ENCODE measurements around the gene CD163L1.

DNA sequence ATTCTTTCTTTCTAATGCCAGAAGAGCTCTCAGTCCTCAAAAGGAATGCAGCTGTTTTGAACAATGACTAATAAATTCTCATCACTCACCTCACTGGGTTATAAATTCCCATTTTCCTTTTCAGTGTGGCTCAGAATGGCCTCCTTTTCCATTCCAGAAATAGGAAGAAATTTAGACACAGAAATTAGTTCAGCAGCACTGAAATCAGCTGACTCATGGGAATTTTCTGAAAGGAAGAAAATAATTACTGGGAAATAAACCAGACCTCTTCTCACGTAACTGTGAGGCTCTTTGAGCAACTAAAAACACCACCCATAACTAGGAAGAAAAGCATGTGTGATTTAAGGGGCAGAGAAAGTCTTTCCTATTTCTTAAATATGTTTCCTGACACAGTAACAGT is 35.8 kb upstream of the CD163L1 start:
- TF ChIP-seq, protein P1, sequence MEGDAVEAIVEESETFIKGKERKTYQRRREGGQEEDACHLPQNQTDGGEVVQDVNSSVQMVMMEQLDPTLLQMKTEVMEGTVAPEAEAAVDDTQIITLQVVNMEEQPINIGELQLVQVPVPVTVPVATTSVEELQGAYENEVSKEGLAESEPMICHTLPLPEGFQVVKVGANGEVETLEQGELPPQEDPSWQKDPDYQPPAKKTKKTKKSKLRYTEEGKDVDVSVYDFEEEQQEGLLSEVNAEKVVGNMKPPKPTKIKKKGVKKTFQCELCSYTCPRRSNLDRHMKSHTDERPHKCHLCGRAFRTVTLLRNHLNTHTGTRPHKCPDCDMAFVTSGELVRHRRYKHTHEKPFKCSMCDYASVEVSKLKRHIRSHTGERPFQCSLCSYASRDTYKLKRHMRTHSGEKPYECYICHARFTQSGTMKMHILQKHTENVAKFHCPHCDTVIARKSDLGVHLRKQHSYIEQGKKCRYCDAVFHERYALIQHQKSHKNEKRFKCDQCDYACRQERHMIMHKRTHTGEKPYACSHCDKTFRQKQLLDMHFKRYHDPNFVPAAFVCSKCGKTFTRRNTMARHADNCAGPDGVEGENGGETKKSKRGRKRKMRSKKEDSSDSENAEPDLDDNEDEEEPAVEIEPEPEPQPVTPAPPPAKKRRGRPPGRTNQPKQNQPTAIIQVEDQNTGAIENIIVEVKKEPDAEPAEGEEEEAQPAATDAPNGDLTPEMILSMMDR (conservative IDR thresholded peaks at IDR 0.05 in 1 of 2, IDR thresholded peaks at IDR 0.05 in 1 of 2; ENCODE audit: low read depth in 1 of 2, low read length in 2 of 2): no peak
- no peak for TF ChIP-seq EZH2 (IDR thresholded peaks at IDR 0.05; ENCODE audit: low read length, missing control alignments)

All from fibroblast of lung (primary cell).